ENCODE measurements around the gene WNT7B. TPM values are rescaled to one million over a fixed set of nuclear protein-coding genes. Genes with fewer than 3 reads are reported as not detected.

The WNT7B gene
- total RNA-seq, 6 experiments from 2014 or later: 0.10 to 0.12 TPM; not detected in 4

GRCh38 chr22:45974498-45974897 is 2.5 kb downstream of the WNT7B start:
- no peaks in the 10 kb centered on the region for H3K36me3 ChIP-seq
- 0% methylated on average over 1 of the region's 4 CpGs for WGBS (ENCODE audit: insufficient coverage, low coverage, low lambda C conversion rate, missing lambda C conversion rate)
- H3K4me1 ChIP-seq: peaks cover 0 to 17% (median 2%) of the 10 kb centered on the region in 4 donors
- no peaks in the 10 kb centered on the region for H3K9me3 ChIP-seq
- no peak for TF ChIP-seq POLR2A (IDR thresholded peaks at IDR 0.05)
- TF ChIP-seq CTCF (IDR thresholded peaks at IDR 0.05): no peak
- H3K4me3 ChIP-seq: no peak overlapping the region
- DNase-seq (no peak), ATAC-seq (peak in 1 of 4 donors; percentile 17)
- no peak overlapping the region for H3K27ac ChIP-seq
- peaks cover 9 to 38% of the 10 kb centered on the region in 2 donors for H3K27me3 ChIP-seq
- intact Hi-C loops (cut with DNase I): no loop called here

GRCh38 chr22:45972889-45973253 is 4.1 kb downstream of the WNT7B start:
- no peak for DNase-seq

GRCh38 chr22:45972091-45972888 is 4.7 kb downstream of the WNT7B start:
- Histone ChIP-seq H3K27ac (no peak overlapping the region), H3K27me3 (peaks cover 9 to 30% of the 10 kb centered on the region in 2 donors), H3K36me3 (no peaks in the 10 kb centered on the region), H3K4me1 (peaks cover 0 to 17% (median 0%) of the 10 kb centered on the region in 4 donors), H3K4me3 (no peak overlapping the region), H3K9me3 (no peaks in the 10 kb centered on the region)
- 4% methylated on average over 5 of the region's 83 CpGs for WGBS (ENCODE audit: insufficient coverage, low coverage, low lambda C conversion rate, missing lambda C conversion rate)
- intact Hi-C loops (cut with DNase I): no loop called here
- no peak for ATAC-seq
- TF ChIP-seq CTCF (IDR thresholded peaks at IDR 0.05) (no peak), POLR2A (IDR thresholded peaks at IDR 0.05) (no peak)
- DNase-seq: no peak

More at GRCh38 chr22:45972889-45973253, 4.1 kb downstream of the WNT7B start:
- WGBS (ENCODE audit: insufficient coverage, low coverage, low lambda C conversion rate, missing lambda C conversion rate): 20% methylated on average over 1 of the region's 10 CpGs
- no peak for TF ChIP-seq CTCF (IDR thresholded peaks at IDR 0.05)
- TF ChIP-seq POLR2A (IDR thresholded peaks at IDR 0.05): no peak
- Histone ChIP-seq H3K4me3 (no peak overlapping the region), H3K27me3 (peaks cover 9 to 31% of the 10 kb centered on the region in 2 donors), H3K9me3 (no peaks in the 10 kb centered on the region), H3K36me3 (no peaks in the 10 kb centered on the region), H3K4me1 (peaks cover 0 to 17% (median 0%) of the 10 kb centered on the region in 4 donors), H3K27ac (no peak overlapping the region)
- intact Hi-C loops (cut with DNase I): no loop called here
- no peak for ATAC-seq

- H3K9me3 ChIP-seq: no peaks in the 10 kb centered on the region
- peaks cover 0 to 16% (median 0%) of the 10 kb centered on the region in 4 donors for H3K4me1 ChIP-seq
- DNase-seq (no peak), ATAC-seq (no peak)
- no peak for TF ChIP-seq POLR2A (IDR thresholded peaks at IDR 0.05)
- TF ChIP-seq CTCF (IDR thresholded peaks at IDR 0.05): no peak
- intact Hi-C loops (cut with DNase I): no loop called here
- WGBS (ENCODE audit: insufficient coverage, low coverage, low lambda C conversion rate, missing lambda C conversion rate): 4% methylated on average over 19 of the region's 66 CpGs
- peaks cover 9 to 29% of the 10 kb centered on the region in 2 donors for H3K27me3 ChIP-seq
- no peak overlapping the region for H3K27ac ChIP-seq
- H3K36me3 ChIP-seq: no peaks in the 10 kb centered on the region
- H3K4me3 ChIP-seq: no peak overlapping the region
Observed at GRCh38 chr22:45971408-45972028, 5.4 kb downstream of the WNT7B start.
